IMR-90 (cell line): ENCODE measurements around the gene E4F1. TPM values are rescaled to one million over a fixed set of nuclear protein-coding genes. Genes with fewer than 3 reads are reported as not detected.

Experiments
- ATAC-seq: fragments of 200-7000 bp; cut with Tn5 transposase; 2 replicates; pipeline ENCODE4 v1.9.1; 2020; ENCODE audit warnings: low read depth, mild to moderate bottlenecking, moderate library complexity
- BruUV-seq: library from RNA; stranded (reverse); fragments of 400-500 nt; replicated peaks from 2 replicates; lab custom pipeline; 2021; lab: Mats Ljungman, UMichigan
- CTCF ChIA-PET: fragments of 300-600 bp; formaldehyde crosslinking; extraction: SDS; loops from one replicate; lab custom pipeline; 2021; ENCODE audit warnings: antibody characterized with exemption; lab: Yijun Ruan, JAX
- POLR2A ChIA-PET: fragments of 300-600 bp; sonication (Branson Sonifier 250); formaldehyde crosslinking; loops from one replicate; lab custom pipeline; 2022; ENCODE audit warnings: antibody characterized with exemption; ENCODE audit not compliant: unreplicated experiment; lab: Charles Lee
- DNase-seq: peaks from one replicate; pipeline ENCODE4 v3.0.0; 2013
- H2AFZ ChIP-seq: replicated peaks from 2 replicates; pipeline ENCODE3; 2013; ENCODE audit warnings: low read length, mild to moderate bottlenecking; ENCODE audit not compliant: poor library complexity
- H2AK5ac ChIP-seq: 2 replicates; pipeline ENCODE4 v1.6.1; 2013; ENCODE audit warnings: low read depth, low read length, inconsistent platforms
- H2AK9ac ChIP-seq: replicated peaks from 2 replicates; pipeline ENCODE3; 2013; ENCODE audit warnings: mild to moderate bottlenecking, low read depth, low read length, moderate library complexity; ENCODE audit not compliant: poor library complexity
- H2BK120ac ChIP-seq: 2 replicates; pipeline ENCODE4 v1.6.1; 2013; ENCODE audit warnings: low read depth, low read length, inconsistent platforms
- H2BK15ac ChIP-seq: 3 replicates; pipeline ENCODE4 v1.6.1; 2013; ENCODE audit warnings: low read depth, low read length, inconsistent platforms
- H2BK20ac ChIP-seq: 2 replicates; pipeline ENCODE4 v1.6.1; 2013; ENCODE audit warnings: low read depth, mild to moderate bottlenecking, inconsistent platforms, low read length, moderate library complexity
- H2BK5ac ChIP-seq: 2 replicates; pipeline ENCODE4 v1.6.1; 2013; ENCODE audit warnings: mild to moderate bottlenecking, low read depth, low read length, inconsistent platforms; ENCODE audit not compliant: poor library complexity, severe bottlenecking
- H3K14ac ChIP-seq: replicated peaks from 2 replicates; pipeline ENCODE4 v1.6.1; 2013; ENCODE audit warnings: low read depth, low read length, inconsistent platforms
- H3K18ac ChIP-seq: 2 replicates; pipeline ENCODE4 v1.6.1; 2013; ENCODE audit warnings: low read depth, low read length, control low read depth
- H3K23ac ChIP-seq: 2 replicates; pipeline ENCODE4 v1.6.1; 2013; ENCODE audit warnings: low read depth, low read length, inconsistent platforms
- H3K27ac ChIP-seq: 2 replicates; pipeline ENCODE4 v1.5.1; 2013; ENCODE audit warnings: mild to moderate bottlenecking, control low read depth, low read length; ENCODE audit not compliant: insufficient read depth
- H3K27me3 ChIP-seq: 2 replicates; pipeline ENCODE4 v1.6.1; 2013; ENCODE audit warnings: low read length; ENCODE audit not compliant: control insufficient read depth, insufficient read depth
- H3K36me3 ChIP-seq: 2 replicates; pipeline ENCODE4 v1.6.1; 2013; ENCODE audit warnings: low read length, mixed read lengths; ENCODE audit not compliant: control insufficient read depth, insufficient read depth
- H3K4ac ChIP-seq: 2 replicates; pipeline ENCODE4 v1.6.1; 2013; ENCODE audit warnings: low read depth, low read length, inconsistent platforms
- H3K4me1 ChIP-seq: 2 replicates; pipeline ENCODE4 v1.6.1; 2013; ENCODE audit warnings: low read length, mixed read lengths; ENCODE audit not compliant: control insufficient read depth, insufficient read depth
- H3K4me2 ChIP-seq: 2 replicates; pipeline ENCODE4 v1.6.1; 2013; ENCODE audit warnings: low read depth, mild to moderate bottlenecking, control low read depth, low read length, moderate library complexity
- H3K4me3 ChIP-seq: 2 replicates; pipeline ENCODE4 v1.5.1; 2013; ENCODE audit warnings: low read depth, mild to moderate bottlenecking, control low read depth, low read length, moderate library complexity; ENCODE audit not compliant: insufficient read depth
- H3K56ac ChIP-seq: 2 replicates; pipeline ENCODE4 v1.6.1; 2013; ENCODE audit warnings: low read length, inconsistent platforms; ENCODE audit not compliant: insufficient read depth; ENCODE audit errors: extremely low read depth
- H3K79me1 ChIP-seq, 2 experiments: 2 replicates each; pipeline ENCODE4 v1.6.1; 2013; ENCODE audit warnings: low read length in 2 of 2, inconsistent platforms in 1 of 2, low read depth in 1 of 2
- H3K9ac ChIP-seq: 2 replicates; pipeline ENCODE4 v1.6.1; 2013; ENCODE audit warnings: low read depth, low read length, control low read depth
- H3K9me1 ChIP-seq: 2 replicates; pipeline ENCODE4 v1.6.1; 2013; ENCODE audit warnings: low read length, inconsistent platforms; ENCODE audit not compliant: insufficient read depth
- H3K9me3 ChIP-seq: 2 replicates; pipeline ENCODE4 v1.6.1; 2013; ENCODE audit warnings: low read length; ENCODE audit not compliant: control insufficient read depth, insufficient read depth
- H4K20me1 ChIP-seq: 2 replicates; pipeline ENCODE4 v1.6.1; 2013; ENCODE audit warnings: low read length, inconsistent platforms; ENCODE audit not compliant: insufficient read depth
- H4K5ac ChIP-seq: 2 replicates; pipeline ENCODE4 v1.6.1; 2013; ENCODE audit warnings: mild to moderate bottlenecking, low read depth, low read length, control low read depth
- H4K8ac ChIP-seq, 2 experiments: 2 replicates each; pipeline ENCODE4 v1.6.1; 2013; ENCODE audit warnings: low read depth in 2 of 2, low read length in 2 of 2, control low read depth in 1 of 2, inconsistent platforms in 1 of 2
- H4K91ac ChIP-seq: 2 replicates; pipeline ENCODE4 v1.6.1; 2013; ENCODE audit warnings: low read depth, low read length, inconsistent platforms; ENCODE audit not compliant: insufficient read depth
- CHD1 ChIP-seq: IDR thresholded peaks from 2 replicates; pipeline ENCODE4 v1.6.1; 2012; ENCODE audit warnings: low read depth, low read length, improper control_type of control experiment
- ELK1 ChIP-seq: fragments of 150-350 bp; IDR thresholded peaks from 2 replicates; pipeline ENCODE4 v1.6.1; 2016; ENCODE audit warnings: low read depth, mild to moderate bottlenecking, low read length, moderate library complexity, borderline replicate concordance
- FOS ChIP-seq: fragments of 150-350 bp; IDR thresholded peaks from 2 replicates; pipeline ENCODE4 v1.6.1; 2016; ENCODE audit warnings: low read depth, low read length
- MAFK ChIP-seq: IDR thresholded peaks from 2 replicates; pipeline ENCODE4 v1.6.1; 2012; ENCODE audit warnings: low read depth, low read length, improper control_type of control experiment
- MAZ ChIP-seq: IDR thresholded peaks from 2 replicates; pipeline ENCODE4 v1.6.1; 2012; ENCODE audit warnings: low read depth, mild to moderate bottlenecking, low read length, improper control_type of control experiment, moderate library complexity, borderline replicate concordance
- MXI1 ChIP-seq: IDR thresholded peaks from 2 replicates; pipeline ENCODE4 v1.6.1; 2012; ENCODE audit warnings: low read depth, mild to moderate bottlenecking, low read length, moderate library complexity, borderline replicate concordance
- NFE2L2 ChIP-seq: fragments of 150-350 bp; IDR thresholded peaks from 2 replicates; pipeline ENCODE4 v1.6.1; 2016; ENCODE audit warnings: low read depth, mild to moderate bottlenecking, low read length
- POLR2A ChIP-seq: IDR thresholded peaks from 2 replicates; pipeline ENCODE4 v1.6.1; 2012; ENCODE audit warnings: mild to moderate bottlenecking, low read depth, low read length
- RCOR1 ChIP-seq: IDR thresholded peaks from 2 replicates; pipeline ENCODE4 v1.6.1; 2012; ENCODE audit warnings: mild to moderate bottlenecking, low read length, improper control_type of control experiment; ENCODE audit not compliant: insufficient replicate concordance
- RFX5 ChIP-seq: IDR thresholded peaks from 2 replicates; pipeline ENCODE4 v1.8.0; 2012; ENCODE audit warnings: low read depth, mild to moderate bottlenecking, low read length, moderate library complexity
- SMC3 ChIP-seq: fragments of 150-350 bp; IDR thresholded peaks from 2 replicates; pipeline ENCODE4 v1.6.1; 2016; ENCODE audit warnings: low read depth, mild to moderate bottlenecking, antibody characterized with exemption, low read length, moderate library complexity
- WGBS, 2 experiments: methylation state at CpG; one replicate each; pipeline versions ENCODE4 v1.1.5 to v1.1.7; 2013; ENCODE audit warnings: missing lambda C conversion rate in 2 of 2; ENCODE audit not compliant: insufficient read length in 1 of 2; ENCODE audit errors: extremely low coverage in 2 of 2; 5-methylcytosine and 5-hydroxymethylcytosine counted together
- dilution Hi-C: fragments of 300-500 bp; cut with HindIII; formaldehyde crosslinking; loops from one replicate; pipeline ENCODE4 v1.14.3; 2018; ENCODE audit warnings: low sequenced_read_pairs; ENCODE audit not compliant: unreplicated experiment
- in situ Hi-C: fragments of 300-500 bp; cut with MboI; formaldehyde crosslinking; loops from 3 replicates; pipeline ENCODE4 v1.14.3; 2019; ENCODE audit warnings: low sequenced_read_pairs, inconsistent platforms, mixed read lengths
- intact Hi-C: fragments of 100-400 bp; cut with micrococcal nuclease; formaldehyde crosslinking; loops from 2 replicates; pipeline ENCODE4 v1.10.0; 2022
- polyA plus RNA-seq, 3 experiments: library from polyadenylated mRNA; depleted of rRNA; stranded (reverse); fragments of >200 nt; gene quantifications; 2 replicates each; pipeline ENCODE4 v1.2.3, GENCODE V29; 2012; ENCODE audit warnings: low replicate concordance in 1 of 3
- total RNA-seq: library from RNA; depleted of rRNA; stranded (reverse); fragments of >200 nt; gene quantifications from 2 replicates; pipeline ENCODE4 v1.2.3, GENCODE V29; 2012

The E4F1 gene
- total and polyA plus RNA-seq, 2 of the 4 experiments (the other 2 are of a cell fraction): 13.1 to 33.0 TPM

GRCh38 chr16:2256531-2257140 lies 33.2 kb downstream of the E4F1 start:
- no peak overlapping the region for H2BK15ac ChIP-seq
- CTCF ChIA-PET: no interaction called here
- H3K4me1 ChIP-seq: peaks cover 5% of the 10 kb centered on the region
- H3K14ac ChIP-seq: no peak overlapping the region
- no peak overlapping the region for H2BK20ac ChIP-seq
- WGBS, 2 experiments: 84% methylated on average over 9 of the region's 12 CpGs; no CpG with 5 or more reads in 1 of the 2 experiments
- no peak overlapping the region for H3K4me3 ChIP-seq
- no peak overlapping the region for H2AK9ac ChIP-seq
- H4K8ac ChIP-seq: no peak overlapping the region
- H3K23ac ChIP-seq: no peak overlapping the region
- ATAC-seq: no peak
- H3K36me3 ChIP-seq: peaks cover 52% of the 10 kb centered on the region
- POLR2A ChIA-PET: no interaction called here
- no peak overlapping the region for H3K18ac ChIP-seq
- no peak overlapping the region for H3K9ac ChIP-seq
- no peak overlapping the region for H2AFZ ChIP-seq
- no peak overlapping the region for H2BK5ac ChIP-seq
- intact Hi-C loops: no loop called here
- H3K27ac ChIP-seq: no peak overlapping the region
- no peak for DNase-seq
- BruUV-seq: no TSS peak
- H3K9me3 ChIP-seq: no peaks in the 10 kb centered on the region
- no peak overlapping the region for H3K4me2 ChIP-seq
- no peaks in the 10 kb centered on the region for H3K9me1 ChIP-seq
- H4K20me1 ChIP-seq: peaks cover 29% of the 10 kb centered on the region
- H3K27me3 ChIP-seq: no peaks in the 10 kb centered on the region
- no peak overlapping the region for H4K91ac ChIP-seq
- H2AK5ac ChIP-seq: no peak overlapping the region
- TF ChIP-seq MAFK (no peak), FOS (no peak), RFX5 (no peak), SMC3 (no peak), MXI1 (no peak), RCOR1 (no peak), ELK1 (no peak), CHD1 (no peak), POLR2A (no peak), MAZ (no peak), NFE2L2 (no peak)
- H3K56ac ChIP-seq: no peak overlapping the region
- H4K5ac ChIP-seq: no peak overlapping the region
- in situ Hi-C loops: loop anchor here (10.0 kb wide), 1 partner anchor 248 kb away; no protein-coding TSS in a partner anchor
- dilution Hi-C loops: no loop called here
- no peak overlapping the region for H3K4ac ChIP-seq
- H3K79me1 ChIP-seq: peaks cover 19 to 39% of the 10 kb centered on the region in 2 experiments
- no peak overlapping the region for H2BK120ac ChIP-seq
